Panc1 (cell line): Measurements from ENCODE around the gene DUSP11.

Source experiments
- CTCF ChIP-seq: fragments of 450-650 bp; IDR thresholded peaks from 2 replicates; pipeline ENCODE4 v1.5.1; 2017; ENCODE audit warnings: mild to moderate bottlenecking
- POLR2AphosphoS5 ChIP-seq: IDR thresholded peaks from 2 replicates; pipeline ENCODE4 v1.6.1; 2012; ENCODE audit warnings: mild to moderate bottlenecking, low read depth, low read length, moderate library complexity

GRCh38 chr2:73766349-73766748 lies 13.6 kb downstream of the DUSP11 start:
- no peak for TF ChIP-seq CTCF
- TF ChIP-seq POLR2AphosphoS5: no peak
